Pancreas (tissue), 10 donors: ENCODE data around the gene PLEKHG2. TPM values are rescaled to one million over a fixed set of nuclear protein-coding genes. Genes with fewer than 3 reads are reported as not detected.

ENCODE experiments used
- ATAC-seq, 4 donors: fragments of 200-7000 bp; cut with Tn5 transposase; one replicate each; pipeline versions ENCODE4 v1.8.0 to v1.9.1; 2020; ENCODE audit warnings: mild to moderate bottlenecking in 4 of 4, moderate library complexity in 4 of 4
- DNase-seq, 6 donors: peaks; one replicate each; pipeline ENCODE4 v3.0.0-alpha.2; 2020
- FAIRE-seq: peaks from 2 replicates; lab custom pipeline; 2012; peaks lifted over from hg19 to GRCh38; lab: Jason Lieb, UNC
- H3K27ac ChIP-seq, 4 donors: fragments of 200-600 bp; sonication (generic); 1 replicate in 3 of 4; 2 replicates in 1 of 4; pipeline versions ENCODE4 v1.5.0 to v1.8.0; 2020
- H3K27me3 ChIP-seq, 4 donors: fragments of 200-600 bp; one replicate each; pipeline ENCODE4 v1.8.0; 2021
- H3K36me3 ChIP-seq, 3 donors: fragments of 200-600 bp; sonication (generic) in 1 of 3; one replicate each; pipeline versions ENCODE4 v1.5.0 to v1.8.0; 2020 to 2021
- H3K4me1 ChIP-seq, 3 donors: fragments of 200-600 bp; one replicate each; pipeline ENCODE4 v1.8.0; 2021
- H3K4me3 ChIP-seq, 4 donors: fragments of 200-600 bp; sonication (generic) in 2 of 4; one replicate each; pipeline versions ENCODE4 v1.5.0 to v1.8.0; 2020 to 2021
- H3K9me3 ChIP-seq, 4 donors: fragments of 200-600 bp; one replicate each; pipeline ENCODE4 v1.8.0; 2021
- WGBS, 2 donors: extraction: QIAGEN DNeasy Blood & Tissue Kit; methylation state at CpG; one replicate each; pipeline ENCODE4 v1.1.7; 2013; 5-methylcytosine and 5-hydroxymethylcytosine counted together
- intact Hi-C, 3 donors: fragments of 100-400 bp; cut with DNase I; formaldehyde crosslinking; loops; one replicate each; pipeline versions ENCODE4 v1.11.1 to v1.14.2; 2022
- polyA plus RNA-seq, 2 donors: library from polyadenylated mRNA; stranded (reverse); fragments of 200-250 nt; gene quantifications; one replicate each; pipeline ENCODE4 v1.2.3, GENCODE V29; 2013
- total RNA-seq, 6 donors: library from RNA; stranded (reverse); fragmentation: NEBNext Ultra II Directional in 4 of 6; extraction: Animal tissue kit (Norgen Biotek cat#: 25700) in 4 of 6; gene quantifications; one replicate each; pipeline versions ENCODE4 v1.2.1 to v1.2.4, GENCODE V29; 2021 to 2023
- TF ChIP-seq, protein P1 (sequence below), 4 donors: fragments of 200-600 bp; sonication (generic) in 3 of 4; IDR thresholded peaks; one replicate each; pipeline versions ENCODE4 v1.5.0 to v1.8.0; 2021; ENCODE audit warnings: antibody characterized with exemption in 4 of 4
- donor health status: healthy with polysubstance abuse.
- donor health status: DM: no; HTN: no; CAD: no; lungs with moderate emphysema.
- donor health status: DM: no; HTN: no; CAD: no.
- donor health status: control.
- donor health status: control.
- donor health status: Bipolar disorder and iron deficiency.
- donor health status: DM: yes; HTN: yes; CAD: no.
- donor health status: DM: no; HTN: no; CAD: no.
- donor health status: DM: no; HTN: no; CAD: no.
- donor health status: DM: yes; HTN: yes; CAD: no.

PLEKHG2 gene
- total and polyA plus RNA-seq, 8 donors, result 3.1 to 15.0 (median 7.8) TPM

GRCh38 chr19:39436350-39436716, 23.9 kb downstream of the PLEKHG2 start:
- H3K4me3 ChIP-seq, result peak overlapping the region; percentile 73 to 98 (median 92)
- DNase-seq (no peak), FAIRE-seq (no peak), ATAC-seq (no peak)
- H3K36me3 ChIP-seq, result peaks cover 4 to 26% (median 8%) of the 10 kb centered on the region in 3 donors
- no peaks in the 10 kb centered on the region for H3K27me3 ChIP-seq
- intact Hi-C loops, result no loop called here
- 0 to 8% methylated on average over 2 of the region's 2 CpGs for WGBS, 2 donors
- TF ChIP-seq, protein P1, sequence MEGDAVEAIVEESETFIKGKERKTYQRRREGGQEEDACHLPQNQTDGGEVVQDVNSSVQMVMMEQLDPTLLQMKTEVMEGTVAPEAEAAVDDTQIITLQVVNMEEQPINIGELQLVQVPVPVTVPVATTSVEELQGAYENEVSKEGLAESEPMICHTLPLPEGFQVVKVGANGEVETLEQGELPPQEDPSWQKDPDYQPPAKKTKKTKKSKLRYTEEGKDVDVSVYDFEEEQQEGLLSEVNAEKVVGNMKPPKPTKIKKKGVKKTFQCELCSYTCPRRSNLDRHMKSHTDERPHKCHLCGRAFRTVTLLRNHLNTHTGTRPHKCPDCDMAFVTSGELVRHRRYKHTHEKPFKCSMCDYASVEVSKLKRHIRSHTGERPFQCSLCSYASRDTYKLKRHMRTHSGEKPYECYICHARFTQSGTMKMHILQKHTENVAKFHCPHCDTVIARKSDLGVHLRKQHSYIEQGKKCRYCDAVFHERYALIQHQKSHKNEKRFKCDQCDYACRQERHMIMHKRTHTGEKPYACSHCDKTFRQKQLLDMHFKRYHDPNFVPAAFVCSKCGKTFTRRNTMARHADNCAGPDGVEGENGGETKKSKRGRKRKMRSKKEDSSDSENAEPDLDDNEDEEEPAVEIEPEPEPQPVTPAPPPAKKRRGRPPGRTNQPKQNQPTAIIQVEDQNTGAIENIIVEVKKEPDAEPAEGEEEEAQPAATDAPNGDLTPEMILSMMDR (IDR thresholded peaks at IDR 0.05), result no peak
- peaks cover 10 to 14% (median 11%) of the 10 kb centered on the region in 3 donors for H3K4me1 ChIP-seq
- no peaks in the 10 kb centered on the region for H3K9me3 ChIP-seq
- H3K27ac ChIP-seq, result peak overlapping the region; percentile 40 to 81 (median 66)

DNA sequence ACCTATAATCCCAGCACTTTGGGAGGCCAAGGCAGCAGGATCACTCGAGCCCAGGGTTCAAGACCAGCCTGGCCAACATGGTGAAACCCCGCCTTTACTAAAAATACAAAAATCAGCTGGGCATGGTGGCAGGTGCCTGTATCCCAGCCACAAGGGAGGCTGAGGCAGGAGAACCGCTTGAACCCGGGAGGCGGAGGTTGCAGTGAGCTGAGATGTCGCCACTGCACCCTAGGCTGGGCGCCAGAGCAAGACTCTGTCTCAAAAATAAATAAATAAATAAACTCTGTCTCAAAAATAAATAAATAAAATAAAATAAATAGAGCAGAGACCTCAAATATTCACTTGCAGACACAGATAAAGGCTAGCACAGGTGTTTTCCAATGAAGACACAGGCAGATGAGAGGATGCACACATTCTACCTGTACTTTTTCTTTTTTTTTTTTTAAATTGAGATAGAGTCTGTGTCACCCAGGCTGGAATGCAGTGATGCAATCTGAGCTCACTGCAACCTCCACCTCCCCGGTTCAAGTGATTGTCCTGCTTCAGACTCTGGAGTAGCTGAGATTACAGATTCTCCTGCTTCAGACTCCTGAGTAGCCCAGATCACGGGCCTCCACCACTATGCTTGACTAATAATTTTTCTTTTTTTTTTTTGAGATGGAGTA, 25.9 kb downstream of the PLEKHG2 start:
- no peak for ATAC-seq

DNA sequence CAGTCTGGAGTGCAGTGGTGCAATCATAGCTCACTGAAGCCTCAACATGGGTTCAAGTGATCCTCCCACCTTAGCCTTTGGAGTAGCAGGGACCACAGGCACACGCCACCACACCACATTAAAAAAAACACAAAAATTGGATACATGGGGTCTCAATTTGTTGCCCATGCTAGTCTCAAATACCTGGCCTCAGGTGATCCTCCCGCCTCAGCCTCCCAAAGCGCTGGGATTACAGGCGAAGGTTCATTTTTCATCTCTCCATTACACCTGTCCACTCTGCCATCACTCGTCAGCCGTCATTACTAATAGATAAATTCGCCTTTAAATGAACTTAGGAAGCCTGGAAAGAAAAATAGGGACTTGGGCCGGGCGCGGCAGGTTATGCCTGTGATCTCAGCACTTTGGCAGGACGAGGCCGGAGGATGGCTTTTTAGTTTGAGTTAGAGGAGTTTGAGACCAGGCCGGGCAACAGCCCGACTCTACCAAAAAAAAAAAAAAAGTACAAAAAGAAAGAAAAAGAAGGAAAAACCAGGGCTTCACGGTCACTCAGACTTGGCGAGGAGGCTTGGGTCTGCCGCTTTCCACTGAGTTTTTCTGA, 32.2 kb downstream of the PLEKHG2 start:
- TF ChIP-seq, protein P1 (IDR thresholded peaks at IDR 0.05), result no peak
- Histone ChIP-seq H3K9me3 (no peaks in the 10 kb centered on the region), H3K4me1 (peaks cover 7 to 29% (median 17%) of the 10 kb centered on the region in 3 donors), H3K36me3 (no peaks in the 10 kb centered on the region), H3K4me3 (peak overlapping the region; percentile 68 to 99 (median 90)), H3K27ac (peak overlapping the region; percentile 74 to 91 (median 85)), H3K27me3 (no peaks in the 10 kb centered on the region)
- FAIRE-seq, result no peak
- ATAC-seq, result peak in 3 of 4 donors; percentile 1 to 3 (median 1)
- intact Hi-C loops, result loop anchor here in 1 of 3 donors (10.0 kb wide), 1 partner anchor 90 kb away; the partner anchor contains the start of gene EID2B
- no peak for DNase-seq
- WGBS, 2 donors, result 3% methylated on average over 17 of the region's 17 CpGs

More for the DNA sequence above, 25.9 kb downstream of the PLEKHG2 start:
- intact Hi-C loops, result no loop called here
- FAIRE-seq, result no peak
- Histone ChIP-seq H3K4me3 (no peak overlapping the region), H3K36me3 (peaks cover 0 to 10% (median 0%) of the 10 kb centered on the region in 3 donors), H3K27ac (no peak overlapping the region), H3K4me1 (peaks cover 10 to 14% (median 11%) of the 10 kb centered on the region in 3 donors), H3K9me3 (no peaks in the 10 kb centered on the region), H3K27me3 (no peaks in the 10 kb centered on the region)
- WGBS, 2 donors, result 68 to 82% methylated on average over 9 of the region's 9 CpGs
- TF ChIP-seq, protein P1 (IDR thresholded peaks at IDR 0.05), result no peak
- no peak for DNase-seq

DNA sequence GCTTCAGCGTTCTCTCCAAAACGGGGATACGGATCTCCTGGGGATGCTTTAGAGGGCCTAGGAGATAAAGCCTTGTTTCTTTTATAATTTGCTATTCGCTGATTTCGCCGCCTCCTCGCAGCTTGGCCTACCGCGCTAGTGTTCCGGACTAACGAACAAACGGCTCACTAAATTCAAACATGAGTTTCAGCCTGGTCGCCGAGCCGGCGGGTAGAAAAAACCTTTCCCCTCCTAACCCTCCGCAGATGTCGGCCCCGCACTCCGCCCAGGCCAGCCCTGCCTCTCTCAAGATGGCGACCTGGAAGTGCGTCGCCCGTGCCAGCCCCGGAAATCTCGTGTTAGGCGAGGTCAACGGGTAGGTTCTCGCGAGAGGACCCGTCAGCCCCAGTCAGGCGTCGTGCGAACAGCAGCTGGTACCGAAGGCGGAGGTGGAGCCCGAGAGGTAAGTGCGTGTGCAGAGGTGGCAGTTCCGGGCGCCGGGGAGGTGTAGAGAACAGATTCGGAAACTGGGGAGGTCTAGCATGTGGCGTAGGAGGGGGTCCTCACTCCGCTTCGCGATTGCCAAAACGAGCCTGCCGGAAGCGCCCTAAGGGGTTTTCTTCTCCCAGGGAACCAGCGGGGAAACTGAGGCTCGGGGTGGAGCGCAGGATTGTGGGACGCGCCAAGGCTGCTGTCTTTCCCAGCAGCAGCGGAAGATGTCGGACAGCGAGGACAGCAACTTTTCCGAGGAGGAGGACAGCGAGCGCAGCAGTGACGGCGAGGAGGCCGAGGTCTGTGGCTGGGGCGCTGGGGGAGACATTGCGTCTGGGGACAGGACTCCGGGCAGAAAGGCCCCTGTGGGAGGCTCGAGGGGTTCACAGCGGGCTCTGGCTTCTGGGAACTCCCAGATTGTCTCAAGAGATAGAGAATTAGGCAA, 33.0 kb downstream of the PLEKHG2 start, which contains the start of gene SUPT5H:
Gene SUPT5H (plus strand): TSS at position 387 of the 916 bp plus-strand sequence. CDS start 309 bp downstream, at position 696.
- H3K9me3 ChIP-seq, result no peaks in the 10 kb centered on the region
- DNase-seq, result peak; percentile 96 to 99 (median 97)
- peak; percentile 96 to 99 (median 98) for ATAC-seq
- peak within 1 kb of the TSS; percentile 74 to 91 (median 85) for H3K27ac ChIP-seq
- TF ChIP-seq, protein P1 (IDR thresholded peaks at IDR 0.05), result no peak
- H3K27me3 ChIP-seq, result no peaks in the 10 kb centered on the region
- 0 to 1% methylated on average over 68 of the region's 68 CpGs for WGBS, 2 donors
- H3K36me3 ChIP-seq, result no peaks in the 10 kb centered on the region
- no peak for FAIRE-seq
- H3K4me3 ChIP-seq, result peak within 1 kb of the TSS; percentile 68 to 99 (median 90)
- intact Hi-C loops, result loop anchor here in 1 of 3 donors (10.0 kb wide), 1 partner anchor 89 kb away; the partner anchor contains the start of gene EID2B
- H3K4me1 ChIP-seq, result peaks cover 7 to 29% (median 17%) of the 10 kb centered on the region in 3 donors
